ENCODE measurements around the gene UNG.

The UNG gene

GRCh38 chr12:109154451-109155438 lies 57.3 kb downstream of the UNG start:
- DNase-seq (ENCODE audit: low spot score), result peak; percentile 90

GRCh38 chr12:109156036-109156435 lies 58.6 kb downstream of the UNG start:
- DNase-seq (ENCODE audit: low spot score), result no peak

GRCh38 chr12:109156586-109156985 lies 59.2 kb downstream of the UNG start:
- no peak for DNase-seq (ENCODE audit: low spot score)

- no peak for DNase-seq (ENCODE audit: low spot score)
Measured at GRCh38 chr12:109157986-109158385, 60.6 kb downstream of the UNG start.

- no peak for DNase-seq (ENCODE audit: low spot score)
Measured at GRCh38 chr12:109160433-109160832, 63.0 kb downstream of the UNG start.
